GM10847 (cell line): ENCODE measurements around the gene FGGY.

Experiments
- POLR2A ChIP-seq: IDR thresholded peaks from 2 replicates; pipeline ENCODE4 v1.6.1; 2011; ENCODE audit not compliant: insufficient read length; ENCODE audit errors: extremely low read depth

FGGY gene

DNA sequence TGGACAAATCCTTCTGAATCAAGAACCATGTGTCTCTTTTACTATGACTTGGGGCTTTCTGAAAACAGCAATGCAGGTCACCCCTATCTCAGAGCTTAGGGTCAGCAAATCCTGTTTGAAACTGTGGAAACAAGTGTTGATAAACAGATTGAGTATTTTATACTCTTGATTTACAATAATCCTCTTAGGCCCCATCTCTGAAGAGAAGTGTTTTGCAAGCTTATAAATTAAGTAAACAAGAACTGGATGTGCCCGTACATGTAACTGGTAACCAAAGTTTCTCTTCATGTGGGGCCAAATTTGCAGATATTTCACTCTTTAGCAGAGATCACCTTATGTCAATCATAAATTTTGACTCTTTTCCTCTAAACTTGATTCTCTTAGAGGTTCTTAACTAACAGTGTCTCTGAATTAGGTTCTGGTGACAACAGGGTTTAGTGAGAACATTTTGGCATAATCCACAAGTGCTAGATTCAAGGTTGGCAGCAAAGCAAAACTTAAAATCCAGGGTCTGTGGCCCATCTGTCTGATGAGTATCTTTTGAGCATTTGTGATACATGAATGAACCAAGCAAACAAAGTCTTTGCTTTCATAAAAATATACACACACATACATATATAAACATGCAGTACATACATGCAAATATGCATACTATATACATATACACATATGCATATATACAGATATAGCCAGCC, 334.8 kb downstream of the FGGY start:
- TF ChIP-seq POLR2A: no peak

DNA sequence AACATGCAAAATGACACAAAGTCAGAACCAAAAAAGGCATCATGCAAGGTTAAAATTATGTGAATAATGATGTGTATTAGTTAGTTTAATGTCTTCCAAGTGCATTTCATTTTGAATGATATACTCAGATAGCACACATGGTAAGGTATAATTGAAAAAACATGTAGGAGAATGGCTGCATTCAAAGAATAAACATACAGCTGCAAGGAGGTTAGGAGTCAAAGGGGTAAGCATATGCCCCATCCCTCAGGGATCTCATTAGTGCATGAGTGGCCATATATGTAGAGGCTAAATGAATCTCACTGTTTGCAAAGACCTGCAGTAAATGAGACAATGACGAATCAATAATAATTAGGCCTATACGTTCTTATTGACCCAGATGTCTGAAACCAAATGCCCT, 338.2 kb downstream of the FGGY start:
- TF ChIP-seq POLR2A: no peak

DNA sequence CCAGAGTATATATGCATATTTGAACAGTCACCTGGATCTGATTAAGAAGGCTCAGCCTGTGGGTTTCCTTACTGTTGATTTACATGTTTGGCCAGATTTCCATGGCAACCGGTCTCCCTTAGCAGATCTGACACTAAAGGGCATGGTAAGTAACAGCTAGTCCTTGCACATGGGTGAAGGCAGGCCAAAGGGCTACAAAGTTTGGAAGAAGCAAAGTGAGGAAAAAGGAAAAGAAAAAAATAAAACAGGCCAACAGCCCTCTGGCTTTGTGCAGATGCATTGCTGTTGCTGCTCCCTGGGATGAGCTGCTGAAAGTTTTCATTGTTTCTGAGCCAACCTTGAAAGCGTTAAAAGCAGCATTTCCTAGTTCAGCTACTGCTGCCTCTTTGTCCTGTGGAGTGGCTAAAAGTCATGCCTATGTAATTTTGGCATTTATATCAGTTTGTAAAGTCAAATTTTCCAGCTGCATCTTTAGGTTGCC, 341.4 kb downstream of the FGGY start:
- TF ChIP-seq POLR2A: no peak

DNA sequence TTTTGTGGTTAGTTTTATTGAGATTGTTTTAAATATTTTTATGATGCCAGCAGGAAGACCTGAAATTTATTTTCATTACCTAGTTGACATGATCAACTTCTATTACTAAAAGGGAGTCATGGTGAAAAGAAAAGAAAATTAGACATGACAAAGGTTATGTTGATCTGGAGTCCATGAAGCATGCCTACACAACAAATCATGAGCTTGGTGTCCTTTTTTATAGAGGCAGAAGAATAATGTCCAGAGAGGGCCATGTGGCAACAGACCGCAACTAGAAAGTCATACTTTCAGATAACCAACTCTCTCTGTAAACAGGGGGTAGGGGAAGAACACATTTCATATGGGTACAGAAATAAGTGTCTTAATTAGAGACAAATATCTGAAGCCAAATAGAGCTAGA, 342.4 kb downstream of the FGGY start:
- TF ChIP-seq POLR2A: no peak

DNA sequence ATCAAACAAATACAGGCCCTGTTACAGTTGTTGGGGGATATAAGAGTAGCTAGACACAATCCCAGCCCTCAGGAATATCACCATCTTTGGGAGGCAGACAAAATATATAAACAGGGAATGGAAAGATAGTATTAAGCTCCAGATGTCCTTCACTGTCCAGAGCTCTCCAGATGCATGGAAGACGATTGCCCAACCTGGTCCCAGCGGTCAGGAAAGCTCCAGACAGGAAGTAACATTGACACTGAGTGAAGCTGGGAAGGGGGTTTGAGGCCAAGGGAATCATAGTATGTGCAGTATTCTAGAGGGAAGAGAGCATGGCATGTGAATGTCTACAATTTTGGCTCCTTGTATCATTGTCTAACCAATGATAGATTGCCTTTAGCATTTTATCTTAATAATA, 344.0 kb downstream of the FGGY start:
- TF ChIP-seq POLR2A: no peak

GRCh38 chr1:59641836-59642235, 344.9 kb downstream of the FGGY start:
- TF ChIP-seq POLR2A: no peak

DNA sequence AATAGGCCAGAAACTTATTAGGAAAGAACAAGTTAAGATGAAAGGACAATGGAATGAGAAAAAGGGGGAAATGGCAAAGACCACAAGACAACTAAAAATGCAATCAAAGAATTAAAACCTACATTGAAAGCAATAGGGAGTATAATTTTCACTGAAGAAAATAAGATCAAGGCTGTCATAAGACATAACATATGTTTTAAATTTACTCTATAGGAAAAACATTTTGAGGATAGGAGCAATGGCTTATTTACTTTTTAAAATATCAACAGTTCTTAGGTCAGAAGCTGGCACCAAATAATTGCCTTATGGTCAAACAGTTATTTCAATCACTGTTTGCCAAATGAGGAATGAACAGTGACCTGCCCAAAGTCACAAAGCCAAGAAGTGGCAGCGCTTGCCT, 346.6 kb downstream of the FGGY start:
- TF ChIP-seq POLR2A: no peak

- TF ChIP-seq POLR2A: no peak
Measured at GRCh38 chr1:59645893-59646292, 349.0 kb downstream of the FGGY start.

DNA sequence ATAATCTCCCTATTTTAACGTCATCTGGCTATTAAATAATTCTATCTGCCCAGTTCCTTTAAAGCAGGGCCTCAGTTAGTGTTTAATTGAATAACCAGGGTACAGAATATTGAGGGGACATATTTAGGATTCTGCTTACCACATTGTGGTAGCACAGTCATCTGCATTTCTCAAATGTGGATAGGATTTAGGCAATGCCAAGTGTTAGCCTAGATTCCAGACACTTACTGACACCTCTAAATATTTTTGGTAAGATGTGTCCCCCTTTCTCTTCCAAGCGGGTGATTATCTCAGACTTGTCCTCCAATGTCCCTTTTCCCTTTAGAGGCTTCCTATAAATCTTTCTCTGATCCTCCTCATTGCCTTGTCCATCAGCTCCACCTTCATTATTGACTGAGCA, 357.1 kb downstream of the FGGY start:
- TF ChIP-seq POLR2A: no peak

GRCh38 chr1:59657873-59658465, 361.1 kb downstream of the FGGY start:
- no peak for TF ChIP-seq POLR2A

DNA sequence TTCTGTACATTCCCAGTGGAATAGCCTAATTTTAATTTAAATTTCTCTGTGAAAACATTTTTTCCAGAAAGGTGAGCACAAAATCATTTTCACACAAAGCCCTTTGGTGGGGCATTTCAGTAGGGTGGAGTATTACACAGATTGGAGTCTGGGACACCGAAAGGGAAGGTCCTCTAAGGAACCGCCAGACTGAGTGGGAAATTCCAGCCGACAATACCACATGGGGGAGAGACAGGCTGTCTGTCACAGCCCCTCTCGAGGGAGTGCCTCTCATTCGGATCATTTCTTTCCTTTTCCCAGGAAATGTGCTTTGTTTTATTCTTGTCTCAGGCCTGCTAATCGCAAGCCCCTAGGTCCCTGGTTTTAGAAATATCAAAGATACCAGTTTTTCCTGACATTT, 367.3 kb downstream of the FGGY start:
- TF ChIP-seq POLR2A: no peak

GRCh38 chr1:59666106-59666505, 369.2 kb downstream of the FGGY start:
- TF ChIP-seq POLR2A: no peak

DNA sequence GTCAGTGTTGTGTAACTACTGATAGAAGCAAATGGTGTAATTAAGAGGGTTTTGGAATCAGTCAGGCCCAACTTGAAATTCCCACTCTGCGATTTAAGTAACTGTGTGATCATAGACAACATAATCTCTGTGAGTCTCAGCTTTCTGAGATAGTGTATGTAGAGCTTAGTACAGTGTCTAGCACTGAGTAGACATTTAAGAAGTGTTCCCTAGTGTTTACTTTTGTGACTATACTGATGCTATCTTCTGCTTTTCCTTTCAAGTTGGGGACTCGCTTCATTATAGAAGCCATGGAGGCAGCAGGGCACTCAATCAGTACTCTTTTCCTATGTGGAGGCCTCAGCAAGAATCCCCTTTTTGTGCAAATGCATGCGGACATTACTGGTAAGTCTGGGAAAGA, 370.1 kb downstream of the FGGY start:
- no peak for TF ChIP-seq POLR2A

- TF ChIP-seq POLR2A: no peak
Measured at GRCh38 chr1:59669752-59670312, 372.9 kb downstream of the FGGY start.

- TF ChIP-seq POLR2A: no peak
Measured at GRCh38 chr1:59670662-59671061, 373.8 kb downstream of the FGGY start.

GRCh38 chr1:59671066-59671952, 374.4 kb downstream of the FGGY start:
- TF ChIP-seq POLR2A: no peak
